Astrocyte (in vitro differentiated cells and primary cell): ENCODE results near the gene NAIF1.

Experiments
- EZH2 ChIP-seq: IDR thresholded peaks from 2 replicates; pipeline ENCODE4 v1.6.1; 2012; ENCODE audit warnings: mild to moderate bottlenecking, low read length, inconsistent platforms; ENCODE audit not compliant: insufficient read depth
- TF ChIP-seq, protein P1 (sequence below): IDR thresholded peaks from 2 replicates; pipeline ENCODE4 v1.5.1; 2011; ENCODE audit warnings: low read depth, mild to moderate bottlenecking, inconsistent platforms, low read length, moderate library complexity; ENCODE audit not compliant: insufficient read depth

DNA sequence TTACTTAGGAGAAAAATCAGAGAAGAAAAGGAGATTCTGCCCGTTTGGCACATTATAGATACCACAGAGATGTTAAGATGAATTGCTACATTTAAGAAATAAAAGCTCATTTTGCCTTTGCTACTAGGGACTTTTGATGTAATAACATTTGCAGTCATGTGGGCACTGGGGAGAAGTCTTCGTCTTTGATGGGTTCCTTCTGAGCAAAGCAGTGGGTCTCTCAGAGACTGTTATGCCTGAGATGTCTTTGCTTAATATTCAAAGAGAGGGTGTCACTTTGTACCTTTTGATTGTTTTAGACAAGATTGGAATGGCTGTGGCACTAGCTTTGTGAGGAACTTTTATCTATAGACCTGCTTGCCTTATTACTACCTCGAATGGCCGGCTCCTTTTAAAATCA is 25.9 kb upstream of the NAIF1 start:
- TF ChIP-seq, protein P1, sequence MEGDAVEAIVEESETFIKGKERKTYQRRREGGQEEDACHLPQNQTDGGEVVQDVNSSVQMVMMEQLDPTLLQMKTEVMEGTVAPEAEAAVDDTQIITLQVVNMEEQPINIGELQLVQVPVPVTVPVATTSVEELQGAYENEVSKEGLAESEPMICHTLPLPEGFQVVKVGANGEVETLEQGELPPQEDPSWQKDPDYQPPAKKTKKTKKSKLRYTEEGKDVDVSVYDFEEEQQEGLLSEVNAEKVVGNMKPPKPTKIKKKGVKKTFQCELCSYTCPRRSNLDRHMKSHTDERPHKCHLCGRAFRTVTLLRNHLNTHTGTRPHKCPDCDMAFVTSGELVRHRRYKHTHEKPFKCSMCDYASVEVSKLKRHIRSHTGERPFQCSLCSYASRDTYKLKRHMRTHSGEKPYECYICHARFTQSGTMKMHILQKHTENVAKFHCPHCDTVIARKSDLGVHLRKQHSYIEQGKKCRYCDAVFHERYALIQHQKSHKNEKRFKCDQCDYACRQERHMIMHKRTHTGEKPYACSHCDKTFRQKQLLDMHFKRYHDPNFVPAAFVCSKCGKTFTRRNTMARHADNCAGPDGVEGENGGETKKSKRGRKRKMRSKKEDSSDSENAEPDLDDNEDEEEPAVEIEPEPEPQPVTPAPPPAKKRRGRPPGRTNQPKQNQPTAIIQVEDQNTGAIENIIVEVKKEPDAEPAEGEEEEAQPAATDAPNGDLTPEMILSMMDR: no peak
- no peak for TF ChIP-seq EZH2
